DND-41 (cell line): ENCODE data around the gene NGFR.

Source experiments
- ATAC-seq: fragments of 200-7000 bp; cut with Tn5 transposase; 3 replicates; pipeline ENCODE4 v1.9.1; 2021; ENCODE audit warnings: low read depth; ENCODE audit not compliant: insufficient read depth
- DNase-seq: peaks from one replicate; pipeline ENCODE4 v3.0.0-alpha.2; 2020
- H2AFZ ChIP-seq: 2 replicates; pipeline ENCODE4 v1.6.0; 2012; ENCODE audit warnings: low read depth, low read length
- H3K27ac ChIP-seq: 2 replicates; pipeline ENCODE4 v1.5.1; 2012; ENCODE audit warnings: low read length, inconsistent platforms
- H3K27me3 ChIP-seq: fragments of 200-600 bp; sonication (generic); 2 replicates; pipeline ENCODE4 v1.6.0; 2012; ENCODE audit warnings: low read length, mild to moderate bottlenecking, inconsistent platforms; ENCODE audit not compliant: insufficient read depth, poor library complexity
- H3K36me3 ChIP-seq: 2 replicates; pipeline ENCODE4 v1.5.1; 2012; ENCODE audit warnings: low read length, inconsistent platforms; ENCODE audit not compliant: insufficient read depth
- H3K4me1 ChIP-seq: 2 replicates; pipeline ENCODE4 v1.5.1; 2012; ENCODE audit warnings: mild to moderate bottlenecking, low read length; ENCODE audit not compliant: insufficient read depth
- H3K4me2 ChIP-seq: 2 replicates; pipeline ENCODE4 v1.6.0; 2012; ENCODE audit warnings: mild to moderate bottlenecking, moderate library complexity, low read length, inconsistent platforms; ENCODE audit not compliant: insufficient read depth
- H3K4me3 ChIP-seq, 2 experiments: fragments of 200-600 bp in 1 of 2; shearing (Covaris generic) in 1 of 2; 2 replicates each; pipeline ENCODE4 v1.5.1; 2012 to 2016; ENCODE audit warnings: inconsistent platforms in 2 of 2, low read length in 2 of 2, mild to moderate bottlenecking in 2 of 2, low read depth in 1 of 2, moderate library complexity in 1 of 2
- H3K79me2 ChIP-seq: 2 replicates; pipeline ENCODE4 v1.6.0; 2012; ENCODE audit warnings: low read length, inconsistent platforms; ENCODE audit not compliant: insufficient read depth
- H3K9ac ChIP-seq: 2 replicates; pipeline ENCODE4 v1.6.0; 2012; ENCODE audit warnings: low read depth, mild to moderate bottlenecking, inconsistent platforms, low read length, moderate library complexity
- H3K9me3 ChIP-seq: 2 replicates; pipeline ENCODE4 v1.5.1; 2012; ENCODE audit warnings: low read length, moderate library complexity, mild to moderate bottlenecking, inconsistent platforms; ENCODE audit not compliant: insufficient read depth, severe bottlenecking
- H4K20me1 ChIP-seq: 2 replicates; pipeline ENCODE4 v1.6.0; 2012; ENCODE audit warnings: low read length; ENCODE audit not compliant: insufficient read depth
- EZH2 ChIP-seq: IDR thresholded peaks from 3 replicates; pipeline ENCODE4 v1.6.1; 2012; ENCODE audit warnings: borderline replicate concordance, low read depth, mild to moderate bottlenecking, moderate library complexity, low read length, inconsistent platforms; ENCODE audit not compliant: severe bottlenecking
- TF ChIP-seq, protein P1 (sequence below): IDR thresholded peaks from 2 replicates; pipeline ENCODE4 v1.5.1; 2012; ENCODE audit warnings: borderline replicate concordance, low read length, moderate library complexity, mild to moderate bottlenecking; ENCODE audit not compliant: poor library complexity, severe bottlenecking; ENCODE audit errors: extremely low read depth

NGFR gene

DNA sequence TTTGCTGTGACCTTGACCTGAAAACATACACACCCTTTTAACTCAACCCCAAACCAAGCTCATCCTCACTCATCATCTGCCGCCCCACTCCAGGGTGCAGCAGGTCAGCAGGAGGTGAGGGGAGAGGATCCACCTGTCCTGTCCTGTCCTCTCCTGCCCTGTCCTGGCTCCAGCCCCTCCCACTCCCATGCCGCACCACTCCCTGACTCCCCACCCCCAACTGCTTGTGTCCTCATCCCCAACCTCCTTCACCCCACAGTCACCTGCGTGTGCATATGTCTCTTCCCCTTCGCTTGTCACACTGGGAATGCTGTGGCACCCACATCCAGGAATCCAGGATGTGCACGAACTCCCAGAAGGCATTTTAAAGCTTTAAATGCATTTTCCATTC lies 15.6 kb downstream of the NGFR start:
- Histone ChIP-seq H3K4me3 (no peak overlapping the region), H2AFZ (no peak overlapping the region), H3K9ac (no peak overlapping the region), H3K9me3 (no peaks in the 10 kb centered on the region), H3K27me3 (peaks cover 16% of the 10 kb centered on the region), H3K79me2 (no peaks in the 10 kb centered on the region), H3K36me3 (no peaks in the 10 kb centered on the region), H3K4me1 (no peaks in the 10 kb centered on the region), H3K4me2 (no peak overlapping the region), H3K27ac (no peak overlapping the region), H4K20me1 (0 out of 2 replicates have a peak, but pooled peaks cover 3% of the 10 kb centered on the region)
- DNase-seq (no peak), ATAC-seq (no peak)
- TF ChIP-seq EZH2 = no peak
- TF ChIP-seq, protein P1, sequence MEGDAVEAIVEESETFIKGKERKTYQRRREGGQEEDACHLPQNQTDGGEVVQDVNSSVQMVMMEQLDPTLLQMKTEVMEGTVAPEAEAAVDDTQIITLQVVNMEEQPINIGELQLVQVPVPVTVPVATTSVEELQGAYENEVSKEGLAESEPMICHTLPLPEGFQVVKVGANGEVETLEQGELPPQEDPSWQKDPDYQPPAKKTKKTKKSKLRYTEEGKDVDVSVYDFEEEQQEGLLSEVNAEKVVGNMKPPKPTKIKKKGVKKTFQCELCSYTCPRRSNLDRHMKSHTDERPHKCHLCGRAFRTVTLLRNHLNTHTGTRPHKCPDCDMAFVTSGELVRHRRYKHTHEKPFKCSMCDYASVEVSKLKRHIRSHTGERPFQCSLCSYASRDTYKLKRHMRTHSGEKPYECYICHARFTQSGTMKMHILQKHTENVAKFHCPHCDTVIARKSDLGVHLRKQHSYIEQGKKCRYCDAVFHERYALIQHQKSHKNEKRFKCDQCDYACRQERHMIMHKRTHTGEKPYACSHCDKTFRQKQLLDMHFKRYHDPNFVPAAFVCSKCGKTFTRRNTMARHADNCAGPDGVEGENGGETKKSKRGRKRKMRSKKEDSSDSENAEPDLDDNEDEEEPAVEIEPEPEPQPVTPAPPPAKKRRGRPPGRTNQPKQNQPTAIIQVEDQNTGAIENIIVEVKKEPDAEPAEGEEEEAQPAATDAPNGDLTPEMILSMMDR = no peak

DNA sequence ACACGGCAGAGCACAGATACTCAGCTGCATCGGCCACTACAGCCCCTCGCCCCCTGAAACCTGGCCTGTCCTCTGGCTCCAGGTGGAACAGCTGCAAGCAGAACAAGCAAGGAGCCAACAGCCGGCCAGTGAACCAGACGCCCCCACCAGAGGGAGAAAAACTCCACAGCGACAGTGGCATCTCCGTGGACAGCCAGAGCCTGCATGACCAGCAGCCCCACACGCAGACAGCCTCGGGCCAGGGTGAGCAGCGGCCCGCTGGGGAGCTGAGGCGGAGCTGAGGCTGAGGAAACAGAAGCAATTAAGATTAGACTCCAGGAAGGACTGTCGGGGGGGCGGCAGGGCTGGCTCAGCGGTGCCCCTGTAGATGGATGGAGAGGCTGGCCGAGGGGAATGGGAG lies 16.7 kb downstream of the NGFR start:
- Histone ChIP-seq H3K27me3 (peaks cover 17% of the 10 kb centered on the region), H3K27ac (no peak overlapping the region), H3K4me3 (no peak overlapping the region), H3K36me3 (no peaks in the 10 kb centered on the region), H3K4me2 (no peak overlapping the region), H3K9me3 (no peaks in the 10 kb centered on the region), H3K9ac (no peak overlapping the region), H3K4me1 (no peaks in the 10 kb centered on the region), H4K20me1 (0 out of 2 replicates have a peak, but pooled peaks cover 3% of the 10 kb centered on the region), H2AFZ (no peak overlapping the region), H3K79me2 (no peaks in the 10 kb centered on the region)
- no peak for ATAC-seq
- DNase-seq = no peak
- no peak for TF ChIP-seq EZH2
- TF ChIP-seq, protein P1 = no peak

DNA sequence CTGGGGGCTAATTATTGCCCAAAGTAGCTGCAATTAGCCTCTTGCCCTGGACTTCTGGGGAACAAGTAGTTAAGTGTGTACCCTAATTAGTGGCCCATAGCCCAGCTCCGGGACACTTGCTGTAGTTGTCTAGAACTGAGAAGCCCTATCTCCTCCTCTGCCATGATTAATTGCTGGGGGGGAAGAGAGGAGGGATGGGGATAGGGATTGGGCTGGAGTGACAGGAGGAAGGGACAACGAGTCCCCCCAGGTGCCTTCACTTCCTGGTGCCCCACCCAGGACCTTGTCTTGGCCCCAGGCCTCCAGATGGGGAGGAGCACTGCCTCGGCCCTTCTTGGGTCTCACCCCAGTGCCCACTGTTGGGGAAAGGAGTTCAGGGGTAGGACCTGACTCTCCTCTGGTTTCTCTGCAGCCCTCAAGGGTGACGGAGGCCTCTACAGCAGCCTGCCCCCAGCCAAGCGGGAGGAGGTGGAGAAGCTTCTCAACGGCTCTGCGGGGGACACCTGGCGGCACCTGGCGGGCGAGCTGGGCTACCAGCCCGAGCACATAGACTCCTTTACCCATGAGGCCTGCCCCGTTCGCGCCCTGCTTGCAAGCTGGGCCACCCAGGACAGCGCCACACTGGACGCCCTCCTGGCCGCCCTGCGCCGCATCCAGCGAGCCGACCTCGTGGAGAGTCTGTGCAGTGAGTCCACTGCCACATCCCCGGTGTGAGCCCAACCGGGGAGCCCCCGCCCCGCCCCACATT lies 17.4 kb downstream of the NGFR start:
- no peak for ATAC-seq
- no peaks in the 10 kb centered on the region for H3K4me1 ChIP-seq

More for the DNA sequence above, 17.4 kb downstream of the NGFR start:
- H4K20me1 ChIP-seq = no peaks in the 10 kb centered on the region
- H3K36me3 ChIP-seq = no peaks in the 10 kb centered on the region
- no peaks in the 10 kb centered on the region for H3K9me3 ChIP-seq
- no peak overlapping the region for H3K27ac ChIP-seq
- TF ChIP-seq EZH2 = no peak
- TF ChIP-seq, protein P1 = no peak
- H2AFZ ChIP-seq = no peak overlapping the region
- DNase-seq = no peak
- H3K4me2 ChIP-seq = no peak overlapping the region
- H3K79me2 ChIP-seq = no peaks in the 10 kb centered on the region
- H3K4me3 ChIP-seq = no peak overlapping the region
- peaks cover 19% of the 10 kb centered on the region for H3K27me3 ChIP-seq
- no peak overlapping the region for H3K9ac ChIP-seq
